Measurements from ENCODE around the gene HDGFL2. TPM values are rescaled to one million over a fixed set of nuclear protein-coding genes. Genes with fewer than 3 reads are reported as not detected.

The HDGFL2 gene
- total RNA-seq, 1 experiment from 2014 or later = 71.4 TPM

Other genes with a start within 250 kb of the HDGFL2 start
- gene EBI3, start 242.8 kb upstream of the HDGFL2 start, total RNA-seq (2014; rRNA removed; shearing (Covaris generic)) = not detected in 2 replicates
- 20.2 and 24.1 TPM in 2 replicates for gene YJU2, start 225.2 kb upstream of the HDGFL2 start, total RNA-seq (2014; rRNA removed; shearing (Covaris generic))
- gene SHD, start 193.0 kb upstream of the HDGFL2 start, total RNA-seq (2014; rRNA removed; shearing (Covaris generic)) = not detected in 2 replicates
- not detected in 2 replicates for gene TMIGD2, start 169.9 kb upstream of the HDGFL2 start, total RNA-seq (2014; rRNA removed; shearing (Covaris generic))
- gene FSD1, start 167.7 kb upstream of the HDGFL2 start, total RNA-seq (2014; rRNA removed; shearing (Covaris generic)) = 4.5 and 6.9 TPM in 2 replicates
- 1.9 and 3.1 TPM in 2 replicates for gene STAP2, start 133.5 kb upstream of the HDGFL2 start, total RNA-seq (2014; rRNA removed; shearing (Covaris generic))
- gene MPND, start 128.7 kb upstream of the HDGFL2 start, total RNA-seq (2014; rRNA removed; shearing (Covaris generic)) = 4.6 and 6.5 TPM in 2 replicates
- 60.5 and 79.7 TPM in 2 replicates for gene SH3GL1, start 71.8 kb upstream of the HDGFL2 start, total RNA-seq (2014; rRNA removed; shearing (Covaris generic))
- 36.4 and 70.3 TPM in 2 replicates for gene CHAF1A, start 69.7 kb upstream of the HDGFL2 start, total RNA-seq (2014; rRNA removed; shearing (Covaris generic))
- 39.3 and 66.8 TPM in 2 replicates for gene UBXN6, start 14.5 kb upstream of the HDGFL2 start, total RNA-seq (2014; rRNA removed; shearing (Covaris generic))
- gene PLIN4, start 46.2 kb downstream of the HDGFL2 start, total RNA-seq (2014; rRNA removed; shearing (Covaris generic)) = not detected in 2 replicates
- not detected in 2 replicates for gene PLIN5, start 62.9 kb downstream of the HDGFL2 start, total RNA-seq (2014; rRNA removed; shearing (Covaris generic))
- gene LRG1, start 67.7 kb downstream of the HDGFL2 start, total RNA-seq (2014; rRNA removed; shearing (Covaris generic)) = not detected in 2 replicates
- 0.08 TPM in 1 of 2 replicates, not detected in the other for gene SEMA6B, start 87.4 kb downstream of the HDGFL2 start, total RNA-seq (2014; rRNA removed; shearing (Covaris generic))
- 5.0 and 7.4 TPM in 2 replicates for gene TNFAIP8L1, start 167.2 kb downstream of the HDGFL2 start, total RNA-seq (2014; rRNA removed; shearing (Covaris generic))
- 214 and 250 TPM in 2 replicates for gene MYDGF, start 198.0 kb downstream of the HDGFL2 start, total RNA-seq (2014; rRNA removed; shearing (Covaris generic))